ENCODE data around the gene SMIM11. TPM values are rescaled to one million over a fixed set of nuclear protein-coding genes. Genes with fewer than 3 reads are reported as not detected.

SMIM11 gene
- total and polyA plus RNA-seq, 2 of the 8 experiments (the other 6 are each of a cell fraction or from before 2014, with no cell fraction given) = 1.0 to 3.2 TPM

GRCh38 chr21:34345892-34346291 is 29.4 kb upstream of the SMIM11 start:
- no peak overlapping the region for H2BK120ac ChIP-seq (replicated peaks; ENCODE audit: low read depth, low read length)
- H3K23me2 ChIP-seq (ENCODE audit: low read depth, low read length) = no peaks in the 10 kb centered on the region
- no peak overlapping the region for H2AFZ ChIP-seq (ENCODE audit: low read length)
- no peak overlapping the region for H2AK5ac ChIP-seq (ENCODE audit: low read depth, low read length)
- no peak overlapping the region for H3K23ac ChIP-seq (ENCODE audit: insufficient read length)
- no peak overlapping the region for H3K9ac ChIP-seq (replicated peaks in 1 of 4; ENCODE audit: extremely low read depth in 1 of 4, low read depth in 3 of 4, low read length in 3 of 4)
- no peak overlapping the region for H3K18ac ChIP-seq (ENCODE audit: extremely low read depth, low read length)
- no peak overlapping the region for H2BK5ac ChIP-seq (ENCODE audit: low read depth, low read length)
- H3K36me3 ChIP-seq (ENCODE audit: control insufficient read depth in 2 of 4, insufficient read depth in 4 of 4, low read length in 3 of 4) = no peaks in the 10 kb centered on the region
- ChIA-PET CTCF (ENCODE audit: partially characterized antibody) (interaction anchor here (1.0 to 10.4 kb wide), 6 partner anchors 8 to 424 kb away, joined by 3 to 119 read pairs (median 4); no protein-coding TSS in a partner anchor), POLR2A (ENCODE audit: partially characterized antibody) (no interaction called here)
- FAIRE-seq (no peak), DNase-seq (ENCODE audit: low read depth in 1 of 2, low spot score in 2 of 2) (no peak)
- H3K27ac ChIP-seq (ENCODE audit: low read depth, low read length) = no peak overlapping the region
- no peak overlapping the region for H4K91ac ChIP-seq (replicated peaks; ENCODE audit: insufficient read length, low read length)
- H3K27me3 ChIP-seq (replicated peaks in 1 of 4; ENCODE audit: control insufficient read depth in 3 of 4, extremely low read depth in 1 of 4, insufficient read depth in 3 of 4, low read length in 3 of 4) = no peaks in the 10 kb centered on the region
- H3K4me1 ChIP-seq (replicated peaks in 1 of 4; ENCODE audit: control insufficient read depth in 3 of 4, insufficient read depth in 4 of 4, low read length in 3 of 4) = no peaks in the 10 kb centered on the region
- H2BK15ac ChIP-seq (ENCODE audit: low read length) = no peak overlapping the region
- H3K79me2 ChIP-seq (ENCODE audit: control insufficient read depth in 1 of 2, insufficient read depth in 2 of 2, low read length in 2 of 2) = no peaks in the 10 kb centered on the region
- H2BK12ac ChIP-seq (ENCODE audit: low read depth, low read length) = no peak overlapping the region
- H3K9me3 ChIP-seq (ENCODE audit: insufficient read depth in 2 of 2, low read depth in 1 of 2, low read length in 1 of 2) = no peaks in the 10 kb centered on the region
- WGBS, 2 experiments (ENCODE audit: extremely low coverage in 1 of 2, insufficient coverage in 1 of 2, insufficient read length in 1 of 2, insufficient replicate concordance in 2 of 2, low coverage in 1 of 2, low lambda C conversion rate in 2 of 2, missing lambda C conversion rate in 1 of 2) = 93% methylated on average over 10 of the region's 10 CpGs; no CpG with 5 or more reads in 1 of the 2 experiments
- H3K4ac ChIP-seq (replicated peaks; ENCODE audit: insufficient read length, low read depth, low read length) = no peak overlapping the region
- no peaks in the 10 kb centered on the region for H3K79me1 ChIP-seq (ENCODE audit: low read depth, low read length)
- H3K14ac ChIP-seq (ENCODE audit: insufficient read length) = no peak overlapping the region
- no peak overlapping the region for H4K8ac ChIP-seq (ENCODE audit: extremely low read depth, insufficient read depth, low read length)
- no peak overlapping the region for H2BK20ac ChIP-seq (ENCODE audit: low read length)
- TF ChIP-seq SRF (IDR thresholded peaks at IDR 0.05; ENCODE audit: low read depth, low read length) = no peak
- no peaks in the 10 kb centered on the region for H4K20me1 ChIP-seq (replicated peaks in 1 of 2; ENCODE audit: control insufficient read depth in 1 of 2, insufficient read depth in 2 of 2, low read length in 2 of 2)
- H4K5ac ChIP-seq (ENCODE audit: insufficient read length, low read depth, low read length) = no peak overlapping the region
- no peak overlapping the region for H3K56ac ChIP-seq (replicated peaks; ENCODE audit: insufficient read length, low read depth, low read length)
- H3K4me2 ChIP-seq (ENCODE audit: insufficient read depth in 1 of 2, low read depth in 2 of 2, low read length in 2 of 2) = no peak overlapping the region
- no peak overlapping the region for H3K4me3 ChIP-seq (ENCODE audit: extremely low read depth in 1 of 4, insufficient read depth in 2 of 4, low read depth in 3 of 4, low read length in 4 of 4)

Data from H1 (cell line).